ENCODE measurements around the gene CD80.

The CD80 gene

DNA sequence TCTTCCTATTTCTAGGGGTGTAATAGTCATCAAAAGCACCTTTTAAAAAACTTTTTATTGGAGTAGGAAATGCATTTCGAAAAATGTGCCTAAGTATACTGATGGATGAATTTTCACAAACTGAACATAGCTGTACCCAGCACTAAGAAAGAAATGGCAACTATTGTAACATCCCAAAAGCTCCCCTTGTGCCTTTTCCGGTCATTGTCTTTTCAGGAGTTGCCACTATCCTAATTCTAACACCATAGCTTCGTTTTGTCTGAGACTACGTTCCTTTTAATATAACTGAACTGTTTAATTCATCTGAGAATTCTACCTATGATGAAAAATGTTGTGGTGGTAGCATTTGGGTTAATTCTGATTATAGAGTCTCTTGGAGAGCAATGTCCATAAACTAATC lies 59.1 kb downstream of the CD80 start:
- DNase-seq (ENCODE audit: low spot score), result no peak
- FAIRE-seq, result no peak

DNA sequence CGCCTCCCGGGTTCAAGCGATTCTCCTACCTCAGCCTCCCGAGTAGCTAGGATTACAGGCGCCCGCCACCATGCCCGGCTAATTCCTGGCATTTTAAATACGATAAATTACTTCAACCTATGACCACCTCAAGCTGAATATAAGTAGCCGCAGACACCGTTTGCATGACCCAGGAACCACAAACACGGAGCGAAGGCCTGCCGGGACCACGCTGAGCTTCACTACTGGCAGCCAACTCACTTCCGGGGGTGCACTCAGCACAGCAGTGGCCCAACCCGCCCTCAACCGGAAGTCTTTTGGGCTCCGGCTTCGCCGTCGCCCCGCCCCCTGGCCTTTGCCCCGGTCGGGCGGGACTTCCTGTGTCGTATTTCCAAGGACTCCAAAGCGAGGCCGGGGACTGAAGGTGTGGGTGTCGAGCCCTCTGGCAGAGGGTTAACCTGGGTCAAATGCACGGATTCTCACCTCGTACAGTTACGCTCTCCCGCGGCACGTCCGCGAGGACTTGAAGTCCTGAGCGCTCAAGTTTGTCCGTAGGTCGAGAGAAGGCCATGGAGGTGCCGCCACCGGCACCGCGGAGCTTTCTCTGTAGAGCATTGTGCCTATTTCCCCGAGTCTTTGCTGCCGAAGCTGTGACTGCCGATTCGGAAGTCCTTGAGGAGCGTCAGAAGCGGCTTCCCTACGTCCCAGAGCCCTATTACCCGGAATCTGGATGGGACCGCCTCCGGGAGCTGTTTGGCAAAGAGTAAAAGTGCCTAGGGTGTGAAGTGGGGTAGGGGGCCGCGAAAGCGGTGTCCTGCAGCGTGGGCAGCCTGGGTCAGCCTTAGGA lies 61.0 kb downstream of the CD80 start, which contains the start of gene TIMMDC1:
Gene TIMMDC1 (plus strand): TSS at position 362 of the 826 bp plus-strand sequence. CDS start 187 bp downstream, at position 549.
- peak; percentile 99 for DNase-seq (ENCODE audit: low spot score)
- no peak for FAIRE-seq

DNA sequence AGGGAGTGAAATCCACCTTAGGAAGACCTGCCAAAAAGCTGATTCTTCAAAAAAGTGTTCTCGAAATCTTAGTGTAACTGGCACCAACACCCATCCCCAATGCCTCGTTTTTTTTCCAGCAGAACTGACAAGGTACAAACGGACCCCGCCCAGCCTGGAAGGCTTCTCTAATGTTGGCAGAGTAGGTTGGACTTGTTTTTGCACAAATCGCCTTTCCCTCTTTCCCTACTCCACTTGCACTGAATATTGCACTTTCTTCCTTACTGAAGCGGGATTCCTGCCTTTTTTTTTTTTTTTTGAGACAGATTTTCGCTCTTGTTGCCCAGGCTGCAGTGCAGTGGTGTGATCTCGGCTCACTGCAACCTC lies 61.6 kb downstream of the CD80 start:
- peak; percentile 18 for DNase-seq (ENCODE audit: low spot score)
- no peak for FAIRE-seq

DNA sequence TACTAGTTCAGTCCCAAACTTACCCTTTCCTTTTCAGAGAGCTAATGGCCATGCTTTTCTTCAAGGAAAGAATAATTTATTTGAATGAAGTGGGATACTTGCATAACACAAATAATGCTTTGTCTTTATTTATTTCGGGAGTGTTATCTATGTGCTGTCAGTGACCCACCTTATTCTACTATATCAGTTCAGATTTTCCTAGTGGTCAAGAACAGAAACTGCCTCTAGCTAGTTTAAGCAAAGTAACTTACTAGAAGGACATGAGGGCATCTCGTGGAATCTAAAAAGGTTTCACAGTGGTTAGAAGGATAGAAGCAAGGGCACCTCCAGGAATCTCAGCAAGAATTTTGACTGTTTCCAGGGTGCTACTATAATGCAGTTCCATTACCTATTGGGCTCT lies 64.8 kb downstream of the CD80 start:
- no peak for FAIRE-seq
- DNase-seq (ENCODE audit: low spot score), result peak; percentile 6

DNA sequence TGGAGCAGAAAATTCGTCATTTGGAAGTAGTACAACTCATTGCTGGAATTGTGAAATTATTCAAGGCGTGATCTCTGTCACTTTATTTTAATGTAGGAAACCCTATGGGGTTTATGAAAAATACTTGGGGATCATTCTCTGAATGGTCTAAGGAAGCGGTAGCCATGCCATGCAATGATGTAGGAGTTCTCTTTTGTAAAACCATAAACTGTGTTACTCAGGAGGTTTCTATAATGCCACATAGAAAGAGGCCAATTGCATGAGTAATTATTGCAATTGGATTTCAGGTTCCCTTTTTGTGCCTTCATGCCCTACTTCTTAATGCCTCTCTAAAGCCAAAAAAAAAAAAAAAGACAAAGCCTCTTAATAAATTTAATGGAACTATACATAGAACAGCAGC lies 66.6 kb downstream of the CD80 start:
- no peak for DNase-seq (ENCODE audit: low spot score)
- no peak for FAIRE-seq

DNA sequence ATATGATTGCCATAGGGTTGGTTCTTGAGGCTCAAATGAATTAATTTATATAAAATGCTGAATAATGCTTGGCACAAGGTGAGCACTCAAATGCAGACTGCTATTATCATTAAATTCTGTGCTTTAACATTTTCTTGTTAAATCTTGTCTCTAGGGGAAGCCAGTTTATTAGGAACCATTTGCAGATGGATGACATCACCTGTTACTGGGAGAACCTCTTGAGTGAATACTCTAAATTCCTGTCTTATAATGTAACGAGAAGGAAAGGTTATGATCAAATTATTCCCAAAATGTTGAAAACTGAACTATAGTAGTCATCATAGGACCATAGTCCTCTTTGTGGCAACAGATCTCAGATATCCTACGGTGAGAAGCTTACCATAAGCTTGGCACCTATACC lies 67.3 kb downstream of the CD80 start:
- no peak for DNase-seq (ENCODE audit: low spot score)
- no peak for FAIRE-seq

DNA sequence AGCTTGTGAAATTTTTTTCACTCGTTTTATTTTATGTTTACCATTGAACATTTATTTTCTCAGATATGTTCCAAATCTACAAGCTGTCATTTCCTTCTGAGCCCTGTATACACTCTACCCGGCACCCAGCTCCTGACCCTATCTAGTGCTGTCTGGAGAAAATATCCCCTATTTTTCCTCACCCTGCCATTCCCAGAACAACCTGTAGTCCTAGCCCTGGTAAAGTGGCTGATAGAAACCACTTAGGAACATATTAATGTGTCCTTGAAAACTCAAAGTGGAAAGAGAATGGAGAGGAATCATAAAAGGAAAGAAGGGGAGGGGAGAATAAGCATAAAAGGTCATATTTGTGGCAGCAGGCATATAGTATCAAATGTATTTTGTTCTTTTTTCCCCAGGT lies 69.3 kb downstream of the CD80 start:
- no peak for FAIRE-seq

DNA sequence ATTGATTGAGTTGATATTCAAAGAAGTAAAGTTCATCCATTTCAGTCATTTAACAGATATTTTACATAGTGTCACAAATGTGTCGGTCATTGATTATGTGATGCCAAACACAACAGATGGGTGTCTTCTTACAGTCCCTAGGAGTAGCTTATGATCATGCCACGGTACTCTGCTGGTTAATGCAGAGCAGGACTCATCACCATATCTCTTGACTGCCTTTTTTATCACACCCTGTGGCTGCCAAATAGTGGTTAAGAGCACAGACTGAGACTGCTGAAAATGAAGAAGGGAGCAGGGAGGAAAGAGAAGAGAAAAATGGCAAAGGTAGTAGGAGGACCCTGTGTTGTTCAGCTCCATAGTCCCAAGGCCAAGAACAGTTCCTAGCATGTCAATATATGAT lies 73.9 kb downstream of the CD80 start:
- DNase-seq (ENCODE audit: low spot score) (no peak), FAIRE-seq (no peak)

More for the DNA sequence above, 69.3 kb downstream of the CD80 start:
- no peak for DNase-seq (ENCODE audit: low spot score)

DNA sequence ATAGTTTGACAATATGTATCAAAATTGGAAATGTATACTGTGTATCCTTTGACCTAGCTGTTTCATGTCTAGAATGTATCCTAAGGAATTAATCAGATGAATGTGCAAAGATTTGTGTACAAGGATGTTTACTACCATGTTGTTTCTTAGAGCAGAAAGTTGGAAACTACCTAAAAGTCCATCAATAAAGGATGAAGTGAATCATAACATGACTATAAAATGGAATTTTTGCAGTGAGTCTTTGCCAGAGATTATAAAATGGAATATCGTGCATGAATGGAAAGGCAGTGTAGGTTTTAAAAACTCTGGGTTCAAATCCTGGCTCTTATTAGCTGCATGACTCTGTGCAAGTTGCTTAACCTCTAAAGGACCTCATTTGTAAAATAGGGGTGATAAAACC lies 76.3 kb downstream of the CD80 start:
- no peak for DNase-seq (ENCODE audit: low spot score)
- FAIRE-seq, result no peak

DNA sequence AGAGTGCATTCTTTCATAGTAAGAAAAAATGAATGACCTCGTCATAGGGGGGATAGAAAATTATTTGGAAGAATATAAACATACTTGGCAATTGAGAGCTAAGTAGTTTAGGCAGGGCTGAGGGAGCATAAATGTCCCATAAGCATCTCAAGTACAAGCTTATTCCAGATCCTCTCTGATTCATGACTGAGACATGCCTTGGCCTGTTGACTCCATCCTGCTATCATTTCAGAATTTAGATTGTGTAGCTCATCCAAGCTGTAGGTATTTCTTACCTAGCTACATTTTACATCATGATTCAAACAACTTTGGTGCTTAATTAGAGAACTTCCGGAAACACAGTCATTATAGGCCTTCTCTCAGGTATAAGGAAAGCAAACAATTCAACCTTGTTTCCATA lies 78.3 kb downstream of the CD80 start:
- DNase-seq (ENCODE audit: low spot score) (no peak), FAIRE-seq (no peak)
